GM19463 (cell line): ENCODE data around the gene AMIGO1.
A peak's percentile ranks its signal among the peaks of the same experiment; 100 is the strongest.
"Not testable (repeated sequence)": the region's sequence is repeated elsewhere in the genome, so short reads cannot be mapped to it uniquely, and the experiment has no call there.

ENCODE experiments used
- ATAC-seq: cut with Tn5 transposase; IDR thresholded peaks from one replicate; pipeline ENCODE4 v1.9.1; 2021; ENCODE audit warnings: mild to moderate bottlenecking, moderate library complexity; ENCODE audit not compliant: unreplicated experiment

Gene AMIGO1

GRCh38 chr1:109485001-109485400, 24.5 kb downstream of the AMIGO1 start:
- no peak for ATAC-seq

- ATAC-seq, result no peak
Measured at GRCh38 chr1:109484519-109484975, 25.0 kb downstream of the AMIGO1 start.

GRCh38 chr1:109483672-109484518, 25.6 kb downstream of the AMIGO1 start, which contains the start of gene ATXN7L2:
Gene ATXN7L2 (plus strand): TSS chr1:109483905. CDS start chr1:109483954, 49 bp downstream.
- ATAC-seq, result peak; percentile 74

GRCh38 chr1:109482791-109483671, 26.5 kb downstream of the AMIGO1 start:
- peak; percentile 21 for ATAC-seq

- no peak for ATAC-seq
Measured at GRCh38 chr1:109482242-109482641, 27.3 kb downstream of the AMIGO1 start.

GRCh38 chr1:109481646-109482045, 27.9 kb downstream of the AMIGO1 start:
- ATAC-seq, result no peak

- no peak for ATAC-seq
Measured at GRCh38 chr1:109479901-109480300, 29.6 kb downstream of the AMIGO1 start.

GRCh38 chr1:109479311-109479710, 30.2 kb downstream of the AMIGO1 start:
- no peak for ATAC-seq

- ATAC-seq, result no peak
Measured at GRCh38 chr1:109478806-109479205, 30.7 kb downstream of the AMIGO1 start.

- no peak for ATAC-seq
Measured at GRCh38 chr1:109477821-109478220, 31.7 kb downstream of the AMIGO1 start.

GRCh38 chr1:109476825-109477224, 32.7 kb downstream of the AMIGO1 start:
- no peak for ATAC-seq

GRCh38 chr1:109475261-109475660, 34.3 kb downstream of the AMIGO1 start:
- no peak for ATAC-seq

GRCh38 chr1:109474697-109475096, 34.8 kb downstream of the AMIGO1 start:
- no peak for ATAC-seq

GRCh38 chr1:109473284-109474057, 36.1 kb downstream of the AMIGO1 start:
- not testable (repeated sequence) for ATAC-seq

GRCh38 chr1:109472779-109473178, 36.7 kb downstream of the AMIGO1 start:
- no peak for ATAC-seq

- ATAC-seq, result no peak
Measured at GRCh38 chr1:109470245-109470644, 39.3 kb downstream of the AMIGO1 start.

- no peak for ATAC-seq
Measured at GRCh38 chr1:109468903-109469302, 40.6 kb downstream of the AMIGO1 start.

- ATAC-seq, result no peak
Measured at GRCh38 chr1:109468061-109468460, 41.5 kb downstream of the AMIGO1 start.

- no peak for ATAC-seq
Measured at GRCh38 chr1:109467301-109467777, 42.2 kb downstream of the AMIGO1 start.

- ATAC-seq, result no peak
Measured at GRCh38 chr1:109466452-109467300, 42.9 kb downstream of the AMIGO1 start, which contains the start of gene SYPL2. Gene SYPL2 (plus strand): TSS chr1:109466546. CDS start chr1:109466844, 298 bp downstream.
